H1 (cell line): ENCODE measurements around the gene SNRPN.

ENCODE experiments used
- EP300 ChIP-seq, 2 experiments: IDR thresholded peaks; 1 replicate in 1 of 2; 2 replicates in 1 of 2; pipeline ENCODE4 v1.6.1; 2011 to 2012; ENCODE audit warnings: low read depth in 2 of 2, low read length in 2 of 2, mild to moderate bottlenecking in 2 of 2, borderline replicate concordance in 1 of 2, inconsistent platforms in 1 of 2, moderate library complexity in 1 of 2
- EZH2 ChIP-seq: fragments of 200-600 bp; sonication (generic); IDR thresholded peaks from 2 replicates; pipeline ENCODE4 v1.7.1; 2012; ENCODE audit warnings: low read depth, mild to moderate bottlenecking, moderate library complexity, low read length, inconsistent platforms; ENCODE audit not compliant: severe bottlenecking
- JUND ChIP-seq: IDR thresholded peaks from 2 replicates; pipeline ENCODE4 v1.6.1; 2011; ENCODE audit warnings: mild to moderate bottlenecking, improper control_type of control experiment, low read length
- NRF1 ChIP-seq: IDR thresholded peaks from 2 replicates; pipeline ENCODE4 v1.6.1; 2011; ENCODE audit warnings: mild to moderate bottlenecking, low read depth, low read length, improper control_type of control experiment
- POLR2A ChIP-seq, 2 experiments: IDR thresholded peaks; 1 replicate in 1 of 2; 2 replicates in 1 of 2; pipeline ENCODE4 v1.6.1; 2011; ENCODE audit warnings: low read depth in 2 of 2, low read length in 2 of 2, mild to moderate bottlenecking in 2 of 2; ENCODE audit errors: control extremely low read depth in 1 of 2
- RXRA ChIP-seq: IDR thresholded peaks from 2 replicates; pipeline ENCODE4 v1.6.1; 2011; ENCODE audit warnings: low read depth, mild to moderate bottlenecking, low read length, moderate library complexity; ENCODE audit not compliant: insufficient read depth
- SP1 ChIP-seq: IDR thresholded peaks from 2 replicates; pipeline ENCODE4 v1.6.1; 2011; ENCODE audit warnings: low read depth, low read length
- TF ChIP-seq, protein P1 (sequence below), 3 experiments: IDR thresholded peaks; 1 replicate in 2 of 3; 2 replicates in 1 of 3; pipeline versions ENCODE4 v1.5.1 to v1.6.1; 2011; ENCODE audit warnings: low read length in 3 of 3, mild to moderate bottlenecking in 3 of 3, inconsistent platforms in 2 of 3, low read depth in 1 of 3, moderate library complexity in 1 of 3; ENCODE audit not compliant: insufficient read depth in 1 of 3; ENCODE audit errors: control extremely low read depth in 1 of 3
- TF ChIP-seq, protein P2 (sequence below): IDR thresholded peaks from 2 replicates; pipeline ENCODE4 v1.6.1; 2012; ENCODE audit warnings: inconsistent platforms

DNA sequence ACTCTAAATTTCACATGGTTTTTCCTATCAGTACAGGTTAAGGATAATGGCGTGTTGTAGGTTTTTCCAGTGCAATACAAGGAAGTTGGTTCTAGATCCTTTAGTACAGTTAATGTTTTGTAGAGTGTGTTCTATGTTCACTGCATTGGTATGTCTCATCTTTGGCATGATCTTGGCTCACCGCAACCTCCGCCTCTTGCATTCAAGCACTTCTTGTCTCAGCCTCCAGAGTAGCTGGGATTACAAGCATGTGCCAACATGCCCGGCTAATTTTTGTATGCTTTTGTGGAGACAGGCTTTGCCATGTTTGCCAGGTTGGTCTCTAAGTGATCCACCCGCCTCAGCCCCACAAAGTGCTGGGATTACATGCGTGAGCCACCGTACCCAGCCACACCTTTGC is 30.4 kb downstream of the SNRPN start:
- TF ChIP-seq RXRA (no peak), JUND (no peak), EZH2 (no peak), EP300 (IDR thresholded peaks at IDR 0.05; ENCODE audit: borderline replicate concordance in 1 of 2, low read depth in 2 of 2, low read length in 2 of 2) (no peak), POLR2A (IDR thresholded peaks at IDR 0.05; ENCODE audit: control extremely low read depth in 1 of 2, low read depth in 2 of 2, low read length in 2 of 2) (0 out of 3 replicates have a peak, but pooled peaks of 1 of the 2 experiments have one; percentile 18), SP1 (no peak), NRF1 (no peak)
- TF ChIP-seq, protein P1, sequence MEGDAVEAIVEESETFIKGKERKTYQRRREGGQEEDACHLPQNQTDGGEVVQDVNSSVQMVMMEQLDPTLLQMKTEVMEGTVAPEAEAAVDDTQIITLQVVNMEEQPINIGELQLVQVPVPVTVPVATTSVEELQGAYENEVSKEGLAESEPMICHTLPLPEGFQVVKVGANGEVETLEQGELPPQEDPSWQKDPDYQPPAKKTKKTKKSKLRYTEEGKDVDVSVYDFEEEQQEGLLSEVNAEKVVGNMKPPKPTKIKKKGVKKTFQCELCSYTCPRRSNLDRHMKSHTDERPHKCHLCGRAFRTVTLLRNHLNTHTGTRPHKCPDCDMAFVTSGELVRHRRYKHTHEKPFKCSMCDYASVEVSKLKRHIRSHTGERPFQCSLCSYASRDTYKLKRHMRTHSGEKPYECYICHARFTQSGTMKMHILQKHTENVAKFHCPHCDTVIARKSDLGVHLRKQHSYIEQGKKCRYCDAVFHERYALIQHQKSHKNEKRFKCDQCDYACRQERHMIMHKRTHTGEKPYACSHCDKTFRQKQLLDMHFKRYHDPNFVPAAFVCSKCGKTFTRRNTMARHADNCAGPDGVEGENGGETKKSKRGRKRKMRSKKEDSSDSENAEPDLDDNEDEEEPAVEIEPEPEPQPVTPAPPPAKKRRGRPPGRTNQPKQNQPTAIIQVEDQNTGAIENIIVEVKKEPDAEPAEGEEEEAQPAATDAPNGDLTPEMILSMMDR (IDR thresholded peaks at IDR 0.05; ENCODE audit: control extremely low read depth in 1 of 3, insufficient read depth in 1 of 3, low read depth in 1 of 3, low read length in 3 of 3) = no peak
- TF ChIP-seq, protein P2, sequence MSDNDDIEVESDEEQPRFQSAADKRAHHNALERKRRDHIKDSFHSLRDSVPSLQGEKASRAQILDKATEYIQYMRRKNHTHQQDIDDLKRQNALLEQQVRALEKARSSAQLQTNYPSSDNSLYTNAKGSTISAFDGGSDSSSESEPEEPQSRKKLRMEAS = no peak
